Mucosa of rectum (tissue), 2 donors: ENCODE measurements around the gene KPRP.

Experiments used
- H3K27ac ChIP-seq, 2 donors: one replicate each; pipeline ENCODE4 v1.7.0; 2013; ENCODE audit warnings: inconsistent platforms in 2 of 2, low read depth in 2 of 2, low read length in 2 of 2
- H3K27me3 ChIP-seq, 2 donors: one replicate each; pipeline ENCODE4 v1.7.0; 2013; ENCODE audit warnings: low read length in 2 of 2; ENCODE audit not compliant: control insufficient read depth in 2 of 2, insufficient read depth in 2 of 2
- H3K36me3 ChIP-seq, 2 donors: one replicate each; pipeline ENCODE4 v1.7.0; 2013; ENCODE audit warnings: low read length in 2 of 2; ENCODE audit not compliant: control insufficient read depth in 2 of 2, insufficient read depth in 2 of 2
- H3K4me1 ChIP-seq, 2 donors: one replicate each; pipeline ENCODE4 v1.7.0; 2013; ENCODE audit warnings: low read length in 2 of 2, mild to moderate bottlenecking in 1 of 2; ENCODE audit not compliant: control insufficient read depth in 2 of 2, insufficient read depth in 2 of 2
- H3K4me3 ChIP-seq, 2 donors: one replicate each; pipeline ENCODE4 v1.7.0; 2013; ENCODE audit warnings: low read length in 2 of 2
- H3K9ac ChIP-seq, 2 donors: one replicate each; pipeline ENCODE4 v1.7.0; 2013; ENCODE audit warnings: low read length in 2 of 2, low read depth in 1 of 2, mild to moderate bottlenecking in 1 of 2
- H3K9me3 ChIP-seq, 2 donors: one replicate each; pipeline ENCODE4 v1.7.0; 2013; ENCODE audit warnings: low read length in 2 of 2; ENCODE audit not compliant: control insufficient read depth in 2 of 2
- donor health status: healthy.
- donor health status: Normal muscosa, but diverticular disease.

The KPRP gene

GRCh38 chr1:152745765-152746444, 11.9 kb upstream of the KPRP start:
- no peaks in the 10 kb centered on the region for H3K9me3 ChIP-seq
- H3K4me3 ChIP-seq, result no peak overlapping the region
- H3K27me3 ChIP-seq, result no peaks in the 10 kb centered on the region
- H3K36me3 ChIP-seq, result no peaks in the 10 kb centered on the region
- H3K4me1 ChIP-seq, result no peaks in the 10 kb centered on the region
- H3K9ac ChIP-seq, result no peak overlapping the region
- no peak overlapping the region for H3K27ac ChIP-seq

GRCh38 chr1:152747831-152748230, 10.0 kb upstream of the KPRP start:
- H3K27me3 ChIP-seq, result no peaks in the 10 kb centered on the region
- no peak overlapping the region for H3K27ac ChIP-seq
- no peak overlapping the region for H3K9ac ChIP-seq
- H3K4me1 ChIP-seq, result no peaks in the 10 kb centered on the region
- no peaks in the 10 kb centered on the region for H3K9me3 ChIP-seq
- no peak overlapping the region for H3K4me3 ChIP-seq
- no peaks in the 10 kb centered on the region for H3K36me3 ChIP-seq

GRCh38 chr1:152752225-152752624, 5.6 kb upstream of the KPRP start:
- no peaks in the 10 kb centered on the region for H3K27me3 ChIP-seq
- H3K36me3 ChIP-seq, result no peaks in the 10 kb centered on the region
- H3K4me3 ChIP-seq, result no peak overlapping the region
- H3K27ac ChIP-seq, result no peak overlapping the region
- no peaks in the 10 kb centered on the region for H3K9me3 ChIP-seq
- no peak overlapping the region for H3K9ac ChIP-seq
- H3K4me1 ChIP-seq, result no peaks in the 10 kb centered on the region

GRCh38 chr1:152753586-152753985, 4.2 kb upstream of the KPRP start:
- Histone ChIP-seq H3K27ac (no peak overlapping the region), H3K27me3 (no peaks in the 10 kb centered on the region), H3K9ac (no peak overlapping the region), H3K4me3 (no peak overlapping the region), H3K4me1 (no peaks in the 10 kb centered on the region), H3K36me3 (no peaks in the 10 kb centered on the region), H3K9me3 (no peaks in the 10 kb centered on the region)

GRCh38 chr1:152756872-152757271, 953 bp upstream of the KPRP start:
- Histone ChIP-seq H3K27ac (no peak overlapping the region), H3K9ac (no peak overlapping the region), H3K36me3 (no peaks in the 10 kb centered on the region), H3K27me3 (no peaks in the 10 kb centered on the region), H3K4me1 (no peaks in the 10 kb centered on the region), H3K4me3 (no peak overlapping the region), H3K9me3 (no peaks in the 10 kb centered on the region)

- H3K27me3 ChIP-seq, result no peaks in the 10 kb centered on the region
- no peak overlapping the region for H3K27ac ChIP-seq
- no peaks in the 10 kb centered on the region for H3K4me1 ChIP-seq
- no peaks in the 10 kb centered on the region for H3K36me3 ChIP-seq
- no peaks in the 10 kb centered on the region for H3K9me3 ChIP-seq
- H3K4me3 ChIP-seq, result no peak overlapping the region
- H3K9ac ChIP-seq, result no peak overlapping the region
Measured at GRCh38 chr1:152758636-152759035, 811 bp downstream of the KPRP start.

GRCh38 chr1:152759453-152760173, 1.8 kb downstream of the KPRP start:
- Histone ChIP-seq H3K27ac (no peak overlapping the region), H3K9me3 (no peaks in the 10 kb centered on the region), H3K4me3 (no peak overlapping the region), H3K27me3 (no peaks in the 10 kb centered on the region), H3K9ac (no peak overlapping the region), H3K4me1 (no peaks in the 10 kb centered on the region), H3K36me3 (no peaks in the 10 kb centered on the region)

GRCh38 chr1:152760551-152761190, 2.8 kb downstream of the KPRP start:
- Histone ChIP-seq H3K9me3 (no peaks in the 10 kb centered on the region), H3K27ac (no peak overlapping the region), H3K4me3 (no peak overlapping the region), H3K27me3 (no peaks in the 10 kb centered on the region), H3K4me1 (no peaks in the 10 kb centered on the region), H3K9ac (no peak overlapping the region), H3K36me3 (no peaks in the 10 kb centered on the region)

- no peaks in the 10 kb centered on the region for H3K9me3 ChIP-seq
Measured at GRCh38 chr1:152761609-152762213, 3.9 kb downstream of the KPRP start.

More at GRCh38 chr1:152761609-152762213, 3.9 kb downstream of the KPRP start:
- H3K27me3 ChIP-seq, result no peaks in the 10 kb centered on the region
- no peak overlapping the region for H3K9ac ChIP-seq
- H3K27ac ChIP-seq, result no peak overlapping the region
- H3K36me3 ChIP-seq, result no peaks in the 10 kb centered on the region
- H3K4me3 ChIP-seq, result no peak overlapping the region
- H3K4me1 ChIP-seq, result no peaks in the 10 kb centered on the region
